Measurements from ENCODE around the gene KAT7. TPM values are rescaled to one million over a fixed set of nuclear protein-coding genes. Genes with fewer than 3 reads are reported as not detected.

KAT7 gene
- total RNA-seq, 2 experiments from 2014 or later: 178 to 187 TPM

- no peak for DNase-seq
- intact Hi-C loops (cut with DNase I, micrococcal nuclease): no loop called here
- CTCF ChIA-PET: no interaction called here
- ATAC-seq (ENCODE audit: poor library complexity): no peak
- peak overlapping the region; percentile 14 for H3K27ac Mint-ChIP-seq
- H3K27me3 Mint-ChIP-seq: no peaks in the 10 kb centered on the region
- H3K27ac ChIP-seq (ENCODE audit: low read depth in 1 of 2, low read length in 2 of 2): no peak overlapping the region
- peaks cover 48% of the 10 kb centered on the region for H3K36me3 ChIP-seq (ENCODE audit: insufficient read depth, low read length)
- no peak overlapping the region for H3K4me3 ChIP-seq (ENCODE audit: low read length)
- TF ChIP-seq CTCF (IDR thresholded peaks at IDR 0.05): no peak
- H3K4me1 ChIP-seq (ENCODE audit: insufficient read depth, low read length): no peaks in the 10 kb centered on the region
- H3K27me3 ChIP-seq (ENCODE audit: control insufficient read depth in 1 of 2, insufficient read depth in 2 of 2, low read length in 2 of 2): no peaks in the 10 kb centered on the region
- no peaks in the 10 kb centered on the region for H3K4me1 Mint-ChIP-seq (ENCODE audit: low read depth)
- no peak overlapping the region for H3K4me3 Mint-ChIP-seq
- no peaks in the 10 kb centered on the region for H3K9me3 ChIP-seq (ENCODE audit: control insufficient read depth in 1 of 2, insufficient read depth in 1 of 2, low read length in 2 of 2)
- POLR2A ChIA-PET: interaction anchor here (0.6 kb wide), 1 partner anchor 10 kb away, joined by 3 read pairs; no protein-coding TSS in a partner anchor
- peaks cover 67% of the 10 kb centered on the region for H3K36me3 Mint-ChIP-seq (ENCODE audit: low read depth)
- H3K9me3 Mint-ChIP-seq: no peaks in the 10 kb centered on the region
These were observed 47.9 kb downstream of the KAT7 start for GRCh38 chr17:49836111-49837030.

GRCh38 chr17:49839455-49839854, 51.0 kb downstream of the KAT7 start:
- peaks cover 25% of the 10 kb centered on the region for H3K36me3 ChIP-seq (ENCODE audit: insufficient read depth, low read length)
- H3K27ac Mint-ChIP-seq: no peak overlapping the region
- ChIA-PET POLR2A (no interaction called here), CTCF (no interaction called here)
- no peak for ATAC-seq (ENCODE audit: poor library complexity)
- no peaks in the 10 kb centered on the region for H3K9me3 Mint-ChIP-seq
- no peaks in the 10 kb centered on the region for H3K27me3 ChIP-seq (ENCODE audit: control insufficient read depth in 1 of 2, insufficient read depth in 2 of 2, low read length in 2 of 2)
- H3K4me3 Mint-ChIP-seq: no peak overlapping the region
- no peaks in the 10 kb centered on the region for H3K9me3 ChIP-seq (ENCODE audit: control insufficient read depth in 1 of 2, insufficient read depth in 1 of 2, low read length in 2 of 2)
- H3K36me3 Mint-ChIP-seq (ENCODE audit: low read depth): peaks cover 46% of the 10 kb centered on the region
- TF ChIP-seq CTCF (IDR thresholded peaks at IDR 0.05): no peak
- H3K27ac ChIP-seq (ENCODE audit: low read depth in 1 of 2, low read length in 2 of 2): no peak overlapping the region
- no peaks in the 10 kb centered on the region for H3K4me1 ChIP-seq (ENCODE audit: insufficient read depth, low read length)
- peaks cover 5% of the 10 kb centered on the region for H3K4me1 Mint-ChIP-seq (ENCODE audit: low read depth)
- H3K27me3 Mint-ChIP-seq: no peaks in the 10 kb centered on the region
- intact Hi-C loops (cut with DNase I, micrococcal nuclease): no loop called here
- no peak overlapping the region for H3K4me3 ChIP-seq (ENCODE audit: low read length)
- DNase-seq: no peak

- ATAC-seq (ENCODE audit: poor library complexity) (no peak), DNase-seq (no peak)
- CTCF ChIA-PET: no interaction called here
- H3K27me3 ChIP-seq (ENCODE audit: control insufficient read depth in 1 of 2, insufficient read depth in 2 of 2, low read length in 2 of 2): no peaks in the 10 kb centered on the region
- Mint-ChIP-seq H3K4me1 (ENCODE audit: low read depth) (peaks cover 15% of the 10 kb centered on the region), H3K36me3 (ENCODE audit: low read depth) (peaks cover 36% of the 10 kb centered on the region), H3K4me3 (no peak overlapping the region), H3K9me3 (no peaks in the 10 kb centered on the region), H3K27ac (no peak overlapping the region), H3K27me3 (no peaks in the 10 kb centered on the region)
- H3K4me1 ChIP-seq (ENCODE audit: insufficient read depth, low read length): peaks cover 12% of the 10 kb centered on the region
- POLR2A ChIA-PET: no interaction called here
- no peaks in the 10 kb centered on the region for H3K9me3 ChIP-seq (ENCODE audit: control insufficient read depth in 1 of 2, insufficient read depth in 1 of 2, low read length in 2 of 2)
- peaks cover 15% of the 10 kb centered on the region for H3K36me3 ChIP-seq (ENCODE audit: insufficient read depth, low read length)
- intact Hi-C loops (cut with DNase I, micrococcal nuclease): no loop called here
- no peak for TF ChIP-seq CTCF (IDR thresholded peaks at IDR 0.05)
- no peak overlapping the region for H3K4me3 ChIP-seq (ENCODE audit: low read length)
- H3K27ac ChIP-seq (ENCODE audit: low read depth in 1 of 2, low read length in 2 of 2): no peak overlapping the region
These were observed 53.1 kb downstream of the KAT7 start for GRCh38 chr17:49841548-49841947.

Measured in CD4-positive, alpha-beta T cell (primary cell).